ENCODE data around the gene GSS.

GRCh38 chr20:34997131-34997561, 41.5 kb upstream of the GSS start:
- TF ChIP-seq CTCF (IDR thresholded peaks at IDR 0.05) (no peak), POLR2AphosphoS5 (IDR thresholded peaks at IDR 0.05) (no peak)
